OCI-LY1 (cell line): ENCODE results near the gene PTPRN2.

Source experiments
- CTCF ChIP-seq: fragments of 200-600 bp; sonication (generic), shearing (Covaris generic); IDR thresholded peaks from 2 replicates; pipeline ENCODE4 v1.5.1; 2017; ENCODE audit warnings: mild to moderate bottlenecking, antibody characterized with exemption, low read length, moderate library complexity, mixed read lengths
- EZH2 ChIP-seq: fragments of 200-600 bp; sonication (generic), shearing (Covaris generic); IDR thresholded peaks from 2 replicates; pipeline ENCODE4 v1.8.0; 2017; ENCODE audit warnings: borderline replicate concordance, mixed run types, mild to moderate bottlenecking, antibody characterized with exemption, low read length, moderate library complexity, mixed read lengths

DNA sequence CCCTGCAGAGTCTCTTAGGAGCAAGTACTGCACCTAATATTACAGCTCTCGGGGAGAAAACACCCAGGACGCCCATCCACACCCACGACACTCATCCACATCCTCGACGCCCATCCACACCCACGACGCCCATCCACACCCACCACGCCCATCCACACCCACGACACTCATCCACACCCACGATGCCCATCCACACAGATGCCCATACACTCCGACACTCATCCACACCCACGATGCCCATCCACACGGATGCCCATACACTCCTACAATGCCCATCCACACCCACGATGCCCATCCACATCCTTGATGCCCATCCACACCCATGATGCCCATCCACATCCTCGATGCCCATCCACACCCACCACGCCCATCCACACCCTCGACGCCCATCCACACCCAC, 503.1 kb downstream of the PTPRN2 start:
- TF ChIP-seq CTCF, result no peak
- TF ChIP-seq EZH2, result no peak
